Activated CD4-positive, alpha-beta T cell treated with anti-CD3 and anti-CD28 coated beads for 24 hours (primary cell): Measurements from ENCODE around the gene API5.
"Not testable (repeated sequence)": the region's sequence is repeated elsewhere in the genome, so short reads cannot be mapped to it uniquely, and the experiment has no call there.

Experiments used
- DNase-seq, 2 donors: peaks; one replicate each; pipeline ENCODE4 v3.0.0-alpha.2; 2020; ENCODE audit warnings: low read depth in 2 of 2

API5 gene

DNA sequence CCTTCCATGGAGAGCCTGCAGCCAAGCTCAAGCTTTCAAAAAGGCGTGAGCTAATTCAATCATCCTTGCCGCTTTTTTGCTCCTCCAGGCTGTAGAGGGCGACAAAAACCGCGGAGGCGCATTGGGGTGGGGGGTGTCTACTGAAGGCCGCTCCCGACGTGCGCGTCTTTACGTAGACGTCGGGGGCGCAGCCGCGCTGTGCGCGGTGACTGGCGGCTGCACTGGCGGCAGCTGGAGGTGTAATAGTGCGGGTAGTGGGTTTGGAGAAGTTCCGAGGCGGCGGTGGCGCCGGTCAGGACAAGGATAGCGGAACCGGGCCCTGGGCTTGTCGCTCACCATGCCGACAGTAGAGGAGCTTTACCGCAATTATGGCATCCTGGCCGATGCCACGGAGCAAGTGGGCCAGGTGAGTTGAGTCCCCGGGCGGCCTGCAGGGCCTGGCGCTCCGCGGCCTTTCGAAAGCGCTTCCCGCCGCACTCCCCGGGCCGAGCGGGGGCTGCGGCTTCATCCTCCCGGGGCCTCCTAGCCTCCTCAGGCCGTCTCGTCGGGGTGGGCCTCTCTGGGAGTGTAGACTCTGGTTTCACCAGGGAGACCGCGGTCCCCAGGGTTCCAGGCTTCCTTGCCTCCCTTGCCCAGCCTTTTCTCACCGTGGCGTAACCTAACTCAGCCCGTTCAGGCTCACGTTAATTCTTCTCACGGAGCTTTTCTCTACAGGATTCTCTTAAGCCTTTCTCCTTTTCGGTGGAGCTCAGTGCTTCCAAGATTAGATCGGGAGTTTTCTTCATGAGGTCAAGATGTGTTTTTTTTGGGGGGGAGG lies at the start of gene API5:
API5 (plus strand) TSS at position 206 of the 817 bp plus-strand sequence; CDS start at position 338, 132 bp downstream.
- peak; percentile 85 to 88 for DNase-seq

DNA sequence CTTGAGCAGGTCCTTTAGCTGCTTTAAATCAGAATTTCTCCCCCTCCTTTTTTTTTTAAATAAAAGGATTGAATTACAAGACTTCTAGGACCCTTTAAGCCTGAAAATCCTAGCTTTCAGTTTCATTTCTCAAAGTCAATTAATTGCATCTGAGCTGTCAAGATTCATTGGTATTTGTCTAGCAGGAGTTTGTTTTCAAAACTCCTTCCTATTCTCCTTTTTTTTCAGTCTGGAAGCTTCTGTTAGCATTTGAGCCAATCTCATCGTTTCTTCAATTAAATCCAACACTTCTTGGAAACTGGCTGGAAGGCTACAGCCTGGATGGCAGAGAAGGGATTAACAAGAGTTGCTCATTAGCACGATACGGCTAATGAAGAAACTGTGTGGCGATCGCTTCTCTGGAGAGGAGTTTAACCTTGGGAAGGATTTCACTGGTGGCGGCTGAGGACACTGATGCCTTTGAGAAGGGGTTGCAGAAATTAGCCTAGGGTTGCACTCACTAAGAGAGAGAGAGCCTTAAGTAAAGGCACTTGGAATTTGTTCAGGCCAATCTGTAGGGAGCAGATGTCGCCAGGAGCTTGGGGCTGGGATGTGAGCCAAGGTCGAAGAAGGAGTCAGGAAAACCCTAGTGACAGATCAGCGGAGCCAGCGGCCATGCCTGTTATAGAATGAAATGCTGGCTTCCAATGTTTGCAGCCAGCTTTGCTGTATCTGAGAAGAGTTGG lies 43.8 kb upstream of the API5 start:
- DNase-seq: no peak

DNA sequence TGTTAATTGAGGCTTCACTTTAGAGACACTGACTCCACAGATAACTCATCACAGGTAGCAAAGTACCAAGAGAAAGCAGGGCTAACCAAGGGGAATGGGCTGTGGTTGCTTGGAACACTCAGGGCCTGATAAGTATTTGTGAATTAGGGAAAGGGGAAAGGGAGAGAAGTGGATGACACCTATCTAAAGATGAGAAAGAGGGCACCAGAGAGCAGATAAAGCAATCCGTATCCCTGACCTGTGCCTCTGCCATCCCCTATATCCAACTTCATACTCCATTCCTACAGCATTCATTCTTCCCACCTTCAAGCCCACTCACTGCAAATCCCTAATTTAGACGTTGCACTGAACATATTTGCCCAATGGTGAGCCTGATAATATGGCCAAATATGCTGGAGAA lies 43.0 kb upstream of the API5 start:
- no peak for DNase-seq

DNA sequence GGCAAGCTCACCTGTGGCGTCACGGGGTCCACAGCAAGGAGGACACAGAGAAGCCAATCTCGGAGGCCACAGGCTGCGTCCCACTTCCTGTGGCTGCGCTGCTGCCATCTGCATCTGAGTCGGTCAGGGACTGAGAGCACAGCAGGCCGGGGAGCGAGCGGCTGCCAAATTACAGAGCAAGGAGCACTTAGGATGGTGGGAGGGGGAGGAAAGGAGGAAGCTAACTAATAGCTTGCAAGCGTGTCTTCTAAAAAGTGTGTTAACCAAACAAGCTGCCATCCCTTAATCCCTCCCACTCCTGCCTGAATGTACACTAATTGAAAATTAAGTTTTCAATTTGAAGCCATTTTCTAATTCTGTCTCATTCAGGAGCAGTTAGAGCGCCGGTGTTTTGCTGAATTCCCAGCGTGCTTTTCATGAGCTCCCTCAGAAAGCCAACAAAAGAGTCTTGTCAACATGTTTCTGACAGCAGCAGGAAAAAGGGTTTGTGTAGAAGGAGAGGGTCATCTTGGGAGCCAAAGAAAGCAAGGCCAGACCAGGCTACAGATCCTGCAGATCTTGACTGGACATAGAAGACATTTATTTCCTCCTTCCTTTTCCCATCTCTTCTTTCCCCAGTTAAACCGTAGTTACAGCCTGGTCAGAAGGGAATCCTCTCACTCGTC lies 42.4 kb upstream of the API5 start:
- no peak for DNase-seq

DNA sequence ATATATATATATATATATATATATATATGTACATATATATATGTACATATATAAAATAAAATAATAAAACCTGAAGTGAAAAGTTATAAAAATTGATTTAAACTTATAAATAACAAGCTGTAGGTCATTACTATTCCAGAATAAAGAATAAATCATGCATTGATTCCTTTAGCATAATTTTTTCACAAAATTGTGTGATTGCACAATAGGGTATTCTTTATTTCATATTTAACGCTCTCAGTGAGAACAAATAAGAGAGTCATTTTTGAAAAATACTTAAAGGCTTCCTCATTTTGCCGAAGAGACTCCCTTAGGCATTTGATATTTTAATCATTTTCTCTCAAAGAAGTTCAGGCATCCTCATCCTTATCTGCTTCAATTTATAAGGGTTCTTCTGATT lies 41.3 kb upstream of the API5 start:
- DNase-seq: no peak

DNA sequence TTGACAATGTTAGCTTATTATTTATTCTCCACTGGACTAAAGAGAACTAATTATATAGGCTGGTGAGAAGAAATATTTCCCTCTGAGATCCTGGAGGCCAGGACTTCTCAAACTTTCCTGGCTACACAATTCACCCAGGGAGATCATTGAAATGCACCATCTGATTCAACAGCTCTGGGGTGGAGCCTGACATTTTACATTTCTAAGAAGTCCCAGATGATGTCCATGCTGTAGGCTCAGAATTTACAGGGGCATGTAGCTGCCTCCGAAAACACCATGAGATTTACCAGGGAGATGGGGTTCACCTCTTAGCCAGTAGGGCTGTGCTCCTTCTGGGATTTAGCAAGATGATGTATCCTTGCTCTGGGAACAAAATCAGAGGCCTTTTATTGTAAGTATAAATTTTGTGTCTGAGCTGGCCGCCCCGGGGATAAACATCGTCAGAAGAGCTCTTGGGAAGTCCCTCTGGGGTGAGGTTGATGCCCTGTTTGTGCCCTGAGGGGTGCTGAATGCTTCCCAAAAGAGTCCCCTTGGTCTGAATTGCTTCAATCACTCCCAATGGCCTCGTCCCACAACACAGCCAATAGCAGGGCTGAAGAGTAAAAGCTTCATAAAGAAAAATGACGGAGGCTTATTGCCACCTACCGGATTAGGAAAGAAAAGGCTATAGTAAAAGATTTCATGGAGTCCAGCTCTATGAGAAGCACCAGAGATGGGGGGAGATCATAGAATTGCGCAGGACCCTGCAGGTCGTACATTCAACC lies 33.4 kb upstream of the API5 start:
- DNase-seq: no peak

DNA sequence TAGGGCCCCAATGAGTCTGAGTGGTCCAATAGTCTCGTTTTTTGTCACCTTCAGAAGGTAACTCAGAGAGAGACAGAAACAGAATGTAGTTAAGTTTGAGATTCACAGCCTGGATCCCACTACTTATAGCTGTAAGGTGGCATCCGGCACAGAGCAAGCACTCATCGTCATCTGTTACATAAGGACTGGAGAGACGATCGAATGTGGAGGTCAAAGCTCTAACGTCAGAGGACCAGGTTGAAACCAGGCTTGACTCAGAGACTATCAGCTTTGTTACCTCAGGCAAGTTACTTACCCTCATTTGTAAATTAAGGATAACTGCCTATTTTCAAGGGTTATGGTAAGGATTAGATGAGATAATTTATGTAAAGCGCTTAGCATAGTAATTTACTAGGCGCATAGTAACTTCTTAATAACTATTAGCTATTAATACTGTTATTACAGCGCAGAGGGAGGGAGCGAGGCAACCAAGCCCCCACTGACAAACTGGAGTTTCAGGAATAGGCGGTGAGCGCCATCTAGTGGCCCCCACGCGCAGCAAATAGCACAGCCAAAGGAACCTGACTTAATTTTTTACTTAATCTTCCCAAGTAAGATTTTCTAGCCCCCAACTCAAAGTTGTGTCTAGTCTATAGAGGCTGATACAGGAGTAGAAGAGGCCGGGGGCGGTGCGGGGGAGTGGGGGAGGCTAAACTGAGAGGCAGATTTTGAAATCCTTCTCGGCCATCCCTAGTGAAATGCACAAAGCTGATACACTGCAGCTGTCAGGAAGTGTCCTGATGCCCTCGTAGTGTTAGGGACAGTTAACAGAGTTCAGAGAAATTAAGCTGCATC lies 29.0 kb upstream of the API5 start:
- DNase-seq: peak; percentile 9 to 32

DNA sequence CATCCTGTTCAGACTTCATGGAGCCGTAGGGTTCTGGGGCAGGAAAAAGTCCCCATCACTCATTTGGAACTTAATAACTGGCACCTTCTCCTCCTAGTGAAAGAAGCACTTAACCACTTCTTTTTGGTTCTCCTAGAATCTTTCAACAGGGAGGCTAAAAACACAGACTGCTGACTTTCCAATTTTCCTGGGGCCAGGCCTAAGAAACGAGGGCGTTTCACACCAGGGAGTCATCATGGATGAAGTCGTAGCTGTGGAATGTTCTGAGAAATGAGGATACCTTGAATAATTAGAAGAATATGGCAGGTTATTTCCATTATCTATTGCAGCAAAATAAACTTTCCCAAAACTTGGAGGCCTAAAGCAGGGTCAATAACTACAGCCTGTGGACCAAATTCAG lies 26.0 kb upstream of the API5 start:
- DNase-seq: no peak

DNA sequence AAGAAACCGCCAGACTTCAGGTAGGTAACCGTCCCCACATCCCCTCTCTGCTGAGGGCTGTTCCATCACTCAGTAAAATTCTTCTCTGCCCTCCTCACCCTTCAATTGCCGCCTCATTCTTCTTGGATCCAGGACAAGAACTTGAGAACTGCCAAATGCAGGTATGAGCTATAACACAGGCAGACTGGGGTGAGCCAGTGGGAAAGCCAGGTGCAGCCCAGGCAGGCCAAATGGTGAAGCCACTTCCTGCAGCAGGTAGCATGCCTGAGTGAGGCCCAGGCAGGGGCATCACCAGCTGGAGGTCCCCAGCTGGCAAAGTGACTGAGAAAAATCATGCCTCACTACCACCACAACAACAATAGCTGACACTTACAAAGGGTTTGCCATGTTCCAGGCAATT lies 22.4 kb upstream of the API5 start:
- DNase-seq: no peak

DNA sequence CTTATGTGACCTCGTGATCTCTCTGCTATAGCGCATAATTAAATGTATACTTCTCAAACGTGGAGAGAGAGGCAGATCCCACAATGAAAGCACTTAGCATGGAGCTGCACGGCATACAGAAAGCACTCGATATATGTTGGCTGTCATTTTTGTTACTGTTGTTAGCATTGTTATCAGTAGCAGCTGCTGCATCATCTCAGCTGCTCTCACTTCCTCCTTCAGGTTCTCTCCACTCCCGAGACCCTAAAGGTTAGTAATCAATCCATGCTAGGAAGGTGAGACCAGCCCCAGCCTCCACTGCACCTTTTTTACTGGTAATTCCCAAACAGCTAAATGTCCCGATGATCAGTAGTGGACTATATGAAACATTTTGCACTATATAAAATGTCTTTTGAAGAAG lies 13.4 kb upstream of the API5 start:
- DNase-seq: no peak

DNA sequence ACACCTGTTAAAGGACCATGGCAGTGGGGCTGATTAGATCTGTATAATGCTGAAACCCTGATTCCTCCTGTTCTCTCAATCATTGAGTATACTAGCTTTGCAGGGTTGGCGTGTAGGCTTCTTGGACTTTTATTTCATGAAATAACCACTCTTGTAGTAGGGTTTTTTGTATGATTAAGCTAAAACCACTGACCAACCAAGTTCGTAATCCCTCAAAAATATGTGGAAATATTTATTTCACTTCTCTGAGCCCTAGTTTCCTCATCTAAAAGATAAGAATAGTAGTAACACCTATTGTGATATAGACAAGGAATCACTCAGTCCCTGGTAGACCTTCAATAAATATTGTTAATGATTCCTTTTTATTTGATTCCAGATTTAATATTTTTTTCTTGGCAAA lies 4.2 kb downstream of the API5 start:
- DNase-seq: no peak

DNA sequence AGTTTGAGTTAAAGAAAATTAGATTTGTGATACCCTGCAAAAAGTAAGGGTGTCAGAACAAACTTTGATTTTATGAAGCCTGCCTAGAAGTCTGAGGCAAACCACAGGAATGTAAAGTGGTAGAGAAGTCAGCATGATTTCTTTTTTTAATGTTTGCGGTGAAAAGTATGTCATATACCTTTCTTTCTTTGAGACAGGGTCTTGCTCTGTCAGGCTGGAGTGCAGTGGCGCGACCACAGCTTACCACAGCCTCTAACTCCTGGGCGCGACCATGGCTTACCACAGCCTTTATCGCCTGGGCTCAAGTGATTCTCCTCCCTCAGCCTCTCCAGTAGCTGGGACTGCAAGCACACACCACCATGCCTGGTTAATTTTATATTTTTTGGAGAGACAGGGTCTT lies 4.7 kb downstream of the API5 start:
- DNase-seq: no peak

DNA sequence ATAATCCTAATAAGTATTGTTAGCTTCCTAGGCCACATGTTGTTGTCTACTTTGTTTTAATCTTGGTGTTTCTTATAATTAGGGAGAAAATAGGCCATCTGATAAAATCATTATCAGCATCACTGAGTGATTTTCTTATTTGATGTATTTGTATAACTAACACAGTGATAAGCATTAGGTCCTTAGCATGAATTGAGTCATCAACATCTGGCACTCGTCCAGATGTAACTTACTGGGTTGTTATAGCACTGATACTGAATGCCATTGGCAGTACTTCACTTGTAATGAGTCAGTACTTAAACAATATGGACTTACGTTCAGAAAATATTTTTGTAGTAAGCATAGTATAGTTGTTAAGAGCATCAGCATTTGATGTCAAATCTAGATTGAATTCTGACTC lies 16.2 kb downstream of the API5 start:
- no peak for DNase-seq

DNA sequence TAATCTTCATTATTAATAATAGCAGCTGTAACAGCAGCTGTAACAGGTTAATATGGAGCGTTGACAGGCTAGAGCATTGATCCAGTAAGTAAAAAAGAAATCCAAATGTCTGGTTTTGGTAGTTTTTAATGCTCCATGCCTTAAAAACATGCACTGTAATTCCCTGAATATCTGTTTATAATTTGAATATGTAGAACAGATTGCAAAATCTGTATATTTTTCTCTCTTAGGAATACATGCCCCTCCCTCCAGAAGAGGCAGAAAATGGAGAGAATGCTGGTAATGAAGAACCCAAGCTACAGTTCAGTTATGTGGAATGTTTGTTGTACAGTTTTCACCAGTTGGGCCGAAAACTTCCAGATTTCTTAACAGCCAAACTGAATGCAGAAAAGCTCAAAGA lies 16.7 kb downstream of the API5 start:
- no peak for DNase-seq

DNA sequence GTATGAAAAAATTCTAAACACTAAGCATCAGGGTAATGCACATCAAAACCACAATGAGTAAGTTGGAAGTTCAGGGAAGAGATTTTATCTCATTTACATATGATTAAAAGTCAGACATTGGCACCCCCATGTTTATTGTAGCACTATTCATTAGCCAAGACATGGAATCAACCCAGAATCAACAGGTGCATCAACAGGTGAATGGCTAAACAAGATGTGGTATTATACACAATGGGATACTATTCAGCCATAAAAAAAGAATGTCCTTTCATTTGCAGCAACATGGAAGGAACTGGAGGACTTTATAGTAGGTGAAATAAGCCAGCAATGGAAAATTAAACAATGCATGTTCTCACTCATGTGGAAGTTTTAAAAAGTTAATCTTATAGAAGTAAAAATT lies 29.4 kb downstream of the API5 start:
- DNase-seq: no peak

DNA sequence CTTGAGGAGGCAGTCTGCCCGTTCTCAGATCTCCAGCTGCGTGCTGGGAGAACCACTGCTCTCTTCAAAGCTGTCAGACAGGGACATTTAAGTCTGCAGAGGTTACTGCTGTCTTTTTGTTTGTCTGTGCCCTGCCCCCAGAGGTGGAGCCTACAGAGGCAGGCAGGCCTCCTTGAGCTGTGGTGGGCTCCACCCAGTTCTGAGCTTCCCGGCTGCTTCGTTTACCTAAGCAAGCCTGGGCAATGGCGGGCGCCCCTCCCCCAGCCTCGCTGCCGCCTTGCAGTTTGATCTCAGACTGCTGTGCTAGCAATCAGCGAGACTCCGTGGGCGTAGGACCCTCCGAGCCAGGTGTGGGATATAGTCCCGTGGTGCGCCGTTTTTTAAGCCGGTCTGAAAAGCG lies 39.6 kb downstream of the API5 start:
- DNase-seq: not testable (repeated sequence)

DNA sequence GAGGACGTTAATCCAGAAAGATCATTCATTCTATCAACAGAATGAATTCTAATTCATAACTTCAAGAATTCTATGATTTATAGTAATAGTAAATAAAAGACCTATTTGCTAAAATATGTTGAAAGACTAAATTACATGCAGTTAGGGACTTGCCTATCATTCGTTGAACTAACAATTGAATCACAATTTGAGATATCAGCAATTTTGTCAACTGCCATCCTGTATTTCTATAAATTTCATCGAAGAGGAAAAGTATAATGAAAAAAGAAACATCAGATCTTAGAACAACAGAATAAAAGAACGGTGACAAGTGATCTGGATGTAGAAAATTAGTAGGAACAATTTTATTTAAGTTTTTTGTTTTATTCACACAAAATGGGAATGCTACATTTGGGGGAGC lies 42.5 kb downstream of the API5 start:
- no peak for DNase-seq

DNA sequence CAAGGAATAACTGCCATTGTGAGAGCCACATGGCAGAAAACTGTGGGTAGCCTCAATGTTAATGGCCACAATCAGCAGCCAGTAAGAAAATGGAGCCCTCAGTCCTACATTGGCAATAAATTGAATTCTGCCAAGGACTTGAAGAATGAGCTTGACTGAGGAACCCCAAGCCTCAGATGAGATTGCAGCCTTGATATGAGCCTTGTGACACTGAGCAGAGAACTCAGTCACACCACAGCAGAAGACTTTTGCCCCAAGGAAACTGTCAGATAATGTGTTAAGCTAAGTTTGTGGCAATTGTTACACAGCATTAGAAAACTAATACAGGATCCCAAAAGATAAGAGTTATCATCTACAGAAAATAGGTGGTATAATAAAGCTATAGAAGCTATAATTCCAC lies 44.5 kb downstream of the API5 start:
- DNase-seq: no peak

DNA sequence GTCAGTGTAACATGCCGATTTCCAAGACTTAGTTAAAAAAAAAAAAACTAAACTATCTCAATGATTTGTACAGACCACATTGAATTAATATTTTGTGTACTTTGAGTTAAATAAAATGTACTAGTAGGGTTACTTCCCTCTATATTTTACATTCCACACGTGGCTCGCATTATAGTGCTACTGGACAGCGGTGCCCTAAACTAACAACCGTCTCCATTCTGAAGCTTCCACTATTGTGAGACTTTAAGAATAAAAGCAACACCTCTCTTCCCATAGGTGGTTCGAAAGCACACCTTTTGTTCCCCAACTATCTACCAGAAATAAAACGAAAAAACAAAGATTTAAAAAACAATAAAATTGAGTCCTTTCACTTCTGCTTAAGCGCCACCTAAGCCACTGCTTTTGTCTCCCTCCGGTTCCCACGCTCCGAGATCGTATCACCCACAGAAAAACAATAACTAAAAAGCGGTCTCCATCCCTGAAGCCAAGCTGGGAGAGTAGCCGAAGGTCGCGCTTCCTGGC lies 46.5 kb downstream of the API5 start:
- no peak for DNase-seq

DNA sequence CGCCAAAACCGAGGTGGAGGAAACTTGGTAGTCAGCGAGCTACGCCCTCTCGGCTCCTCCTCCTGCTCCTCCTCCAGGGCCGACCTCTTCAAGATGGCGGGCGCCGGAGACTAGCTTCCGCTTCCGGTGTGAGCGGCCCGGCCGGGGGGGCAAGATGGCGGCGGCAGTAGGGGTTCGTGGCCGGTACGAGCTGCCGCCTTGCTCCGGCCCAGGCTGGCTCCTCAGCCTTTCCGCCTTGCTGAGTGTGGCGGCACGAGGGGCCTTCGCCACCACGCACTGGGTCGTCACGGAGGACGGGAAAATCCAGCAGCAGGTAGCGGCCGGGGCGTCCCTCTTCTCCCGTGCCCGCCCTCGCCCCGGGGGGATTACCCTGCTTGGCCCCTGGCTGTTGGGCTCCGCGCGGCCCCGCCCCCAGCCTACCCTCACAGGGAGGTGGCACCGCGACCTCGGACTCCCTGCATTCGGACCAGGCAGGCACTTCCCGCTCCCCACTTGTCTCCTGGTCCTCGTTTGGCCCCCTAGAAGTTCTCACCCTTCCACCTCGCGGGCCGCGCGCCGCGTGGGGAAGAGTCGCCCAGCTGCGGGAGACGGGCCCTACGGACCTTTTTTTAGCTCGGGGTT lies 47.1 kb downstream of the API5 start, which contains the start of gene TTC17:
TTC17 (plus strand) TSS at position 120 of the 621 bp plus-strand sequence; CDS start at position 155, 35 bp downstream.
- peak; percentile 86 to 88 for DNase-seq
